HG03457 (cell line): ENCODE data around the gene INTS11.
"Not testable (repeated sequence)": the region's sequence is repeated elsewhere in the genome, so short reads cannot be mapped to it uniquely, and the experiment has no call there.

Experiments
- ATAC-seq: cut with Tn5 transposase; IDR thresholded peaks from one replicate; pipeline ENCODE4 v1.9.1; 2021; ENCODE audit warnings: moderate number of reproducible peaks; ENCODE audit not compliant: unreplicated experiment

Gene INTS11

GRCh38 chr1:1331068-1331965 is 6.9 kb upstream of the INTS11 start, which contains the start of gene TAS1R3:
Gene TAS1R3 (plus strand): TSS chr1:1331280. CDS start chr1:1331346, 66 bp downstream.
- ATAC-seq = no peak

GRCh38 chr1:1330366-1331067 is 6.1 kb upstream of the INTS11 start:
- no peak for ATAC-seq

GRCh38 chr1:1329304-1330210 is 5.1 kb upstream of the INTS11 start:
- no peak for ATAC-seq

GRCh38 chr1:1328254-1328653 is 3.8 kb upstream of the INTS11 start:
- ATAC-seq = no peak

GRCh38 chr1:1327291-1327690 is 2.8 kb upstream of the INTS11 start:
- no peak for ATAC-seq

GRCh38 chr1:1326075-1326605 is 1.7 kb upstream of the INTS11 start:
- ATAC-seq = no peak

GRCh38 chr1:1325288-1326074 is 1.0 kb upstream of the INTS11 start:
- ATAC-seq = no peak

- ATAC-seq = peak; percentile 12
Measured at GRCh38 chr1:1324084-1324523, 356 bp downstream of the INTS11 start.

- ATAC-seq = no peak
Measured at GRCh38 chr1:1322952-1323351, 1.5 kb downstream of the INTS11 start.

- no peak for ATAC-seq
Measured at GRCh38 chr1:1322418-1322817, 2.0 kb downstream of the INTS11 start.

GRCh38 chr1:1321477-1321876 is 3.0 kb downstream of the INTS11 start:
- ATAC-seq = no peak

- ATAC-seq = no peak
Measured at GRCh38 chr1:1320666-1321448, 3.6 kb downstream of the INTS11 start.

GRCh38 chr1:1319646-1319941 is 4.9 kb downstream of the INTS11 start:
- no peak for ATAC-seq

- ATAC-seq = no peak
Measured at GRCh38 chr1:1318777-1319645, 5.4 kb downstream of the INTS11 start.

- ATAC-seq = no peak
Measured at GRCh38 chr1:1318131-1318652, 6.3 kb downstream of the INTS11 start.

GRCh38 chr1:1317420-1317819 is 7.0 kb downstream of the INTS11 start:
- ATAC-seq = no peak

- ATAC-seq = not testable (repeated sequence)
Measured at GRCh38 chr1:1316199-1316598, 8.3 kb downstream of the INTS11 start.

- ATAC-seq = no peak
Measured at GRCh38 chr1:1315435-1315954, 9.0 kb downstream of the INTS11 start.
